HepG2 (cell line): ENCODE data around the gene TRIM54. TPM values are rescaled to one million over a fixed set of nuclear protein-coding genes. Genes with fewer than 3 reads are reported as not detected.

Experiments used
- ARID4A ChIP-seq: sonication (generic); formaldehyde crosslinking; IDR thresholded peaks from 2 replicates; pipeline ENCODE4 v1.5.0; 2020; ENCODE audit warnings: mild to moderate bottlenecking, missing genetic modification reagents, borderline replicate concordance
- ATF7-NPFF ChIP-seq: sonication (generic); formaldehyde crosslinking; IDR thresholded peaks from 2 replicates; pipeline ENCODE4 v1.8.1; 2023; ENCODE audit warnings: mild to moderate bottlenecking, low read depth, missing genetic modification reagents, moderate library complexity
- ELF1 ChIP-seq: sonication (generic); formaldehyde crosslinking; IDR thresholded peaks from 2 replicates; pipeline ENCODE4 v1.4.0; 2020; ENCODE audit warnings: missing genetic modification reagents
- GABPB1 ChIP-seq: IDR thresholded peaks from 2 replicates; pipeline ENCODE4 v1.6.1; 2016; ENCODE audit warnings: mild to moderate bottlenecking, missing genetic modification reagents, moderate library complexity, missing compliant biosample characterization
- KDM5A ChIP-seq: fragments of 200-600 bp; sonication (generic); IDR thresholded peaks from 2 replicates; pipeline ENCODE4 v1.7.0; 2018; ENCODE audit warnings: antibody characterized with exemption, mild to moderate bottlenecking, low read length, borderline replicate concordance
- KDM6A ChIP-seq: IDR thresholded peaks from 2 replicates; pipeline ENCODE4 v1.6.1; 2016; ENCODE audit warnings: low read depth
- MAX ChIP-seq: IDR thresholded peaks from 2 replicates; pipeline ENCODE4 v1.6.1; 2012; ENCODE audit warnings: inconsistent platforms
- MXI1 ChIP-seq: IDR thresholded peaks from 3 replicates; pipeline ENCODE4 v1.6.1; 2012; ENCODE audit warnings: low read depth, low read length, inconsistent platforms, borderline replicate concordance
- NFYC ChIP-seq: IDR thresholded peaks from 2 replicates; pipeline ENCODE4 v1.6.1; 2016; ENCODE audit warnings: missing genetic modification reagents, missing compliant biosample characterization
- PAX8 ChIP-seq: sonication (generic); formaldehyde crosslinking; IDR thresholded peaks from 2 replicates; pipeline ENCODE4 v1.8.0; 2022; ENCODE audit warnings: mild to moderate bottlenecking, missing genetic modification reagents, borderline replicate concordance
- YY1 ChIP-seq: IDR thresholded peaks from 2 replicates; pipeline ENCODE4 v1.6.1; 2011; ENCODE audit warnings: low read length, low read depth, moderate library complexity, mild to moderate bottlenecking; ENCODE audit not compliant: insufficient read depth, insufficient replicate concordance
- ZBTB42 ChIP-seq: sonication (generic); formaldehyde crosslinking; IDR thresholded peaks from 2 replicates; pipeline ENCODE4 v1.5.0; 2020; ENCODE audit warnings: mild to moderate bottlenecking, missing genetic modification reagents
- ZBTB7A ChIP-seq: sonication (generic); formaldehyde crosslinking; IDR thresholded peaks from 2 replicates; pipeline ENCODE4 v1.8.0; 2022; ENCODE audit warnings: mild to moderate bottlenecking, missing genetic modification reagents
- ZFP62 ChIP-seq: sonication (generic); formaldehyde crosslinking; IDR thresholded peaks from 2 replicates; pipeline ENCODE4 v1.4.0; 2020; ENCODE audit warnings: missing genetic modification reagents
- ZNF160 ChIP-seq: sonication (generic); formaldehyde crosslinking; IDR thresholded peaks from 2 replicates; pipeline ENCODE4 v1.8.0; 2022; ENCODE audit warnings: mild to moderate bottlenecking, inconsistent platforms, missing genetic modification reagents
- ZNF337 ChIP-seq: sonication (generic); formaldehyde crosslinking; IDR thresholded peaks from 2 replicates; pipeline ENCODE4 v1.5.1; 2020; ENCODE audit warnings: missing genetic modification reagents, low read depth, mild to moderate bottlenecking, borderline replicate concordance
- ZNF343 ChIP-seq: sonication (generic); formaldehyde crosslinking; IDR thresholded peaks from 2 replicates; pipeline ENCODE4 v1.4.0; 2020; ENCODE audit warnings: mild to moderate bottlenecking, missing genetic modification reagents
- ZNF781 ChIP-seq: sonication (generic); formaldehyde crosslinking; IDR thresholded peaks from 2 replicates; pipeline ENCODE4 v1.5.1; 2020; ENCODE audit warnings: borderline replicate concordance, mild to moderate bottlenecking, missing genetic modification reagents; ENCODE audit errors: not compliant biosample characterization
- polyA plus RNA-seq, 8 experiments: library from polyadenylated mRNA; depleted of rRNA in 3 of 8; stranded (reverse) in 7 of 8; unstranded in 1 of 8; fragments of >200 nt; fragmentation: Illumina TruSeq in 4 of 8; extraction: Trizol in 4 of 8; gene quantifications; 2 replicates each; pipeline versions ENCODE4 v1.2.1 to v1.2.3, GENCODE V29; 2011 to 2016; ENCODE audit warnings: low read depth in 4 of 8, missing spikeins in 1 of 8, mixed read lengths in 1 of 8; ENCODE audit not compliant: insufficient read depth in 1 of 8
- total RNA-seq, 5 experiments: library from RNA; depleted of rRNA; stranded (reverse); fragments of >200 nt; fragmentation: Illumina TruSeq; extraction: Trizol; gene quantifications; 2 replicates each; pipeline ENCODE4 v1.2.3, GENCODE V29; 2016; ENCODE audit warnings: low read depth in 1 of 5
- TF ChIP-seq, protein P1 (sequence below): sonication (generic); formaldehyde crosslinking; IDR thresholded peaks from 2 replicates; pipeline ENCODE4 v1.8.0; 2022; ENCODE audit warnings: missing genetic modification reagents, mild to moderate bottlenecking, inconsistent platforms, borderline replicate concordance
- TF ChIP-seq, protein P2 (sequence below): sonication (generic); formaldehyde crosslinking; IDR thresholded peaks from 2 replicates; pipeline ENCODE4 v1.8.0; 2022; ENCODE audit warnings: missing genetic modification reagents, low read depth, mild to moderate bottlenecking, borderline replicate concordance
- TF ChIP-seq, protein P3 (sequence below): sonication (generic); formaldehyde crosslinking; IDR thresholded peaks from 2 replicates; pipeline ENCODE4 v1.5.0; 2020; ENCODE audit warnings: missing genetic modification reagents

The TRIM54 gene
- total and polyA plus RNA-seq, 2 of the 13 experiments (the other 11 are each of a cell fraction or from before 2014, with no cell fraction given): 0.07 to 0.13 TPM

- no peak for TF ChIP-seq ZFP62 (CRISPR knock-in tag)
- peak; percentile 80; the same call in 1 of the 2 replicates for TF ChIP-seq ZNF337
- peak; percentile 77 for TF ChIP-seq YY1
- peak; percentile 65 for TF ChIP-seq KDM6A (CRISPR knock-in tag)
- TF ChIP-seq ZBTB42 (CRISPR knock-in tag): no peak
- TF ChIP-seq PAX8 (CRISPR knock-in tag): no peak
- TF ChIP-seq, protein P1, sequence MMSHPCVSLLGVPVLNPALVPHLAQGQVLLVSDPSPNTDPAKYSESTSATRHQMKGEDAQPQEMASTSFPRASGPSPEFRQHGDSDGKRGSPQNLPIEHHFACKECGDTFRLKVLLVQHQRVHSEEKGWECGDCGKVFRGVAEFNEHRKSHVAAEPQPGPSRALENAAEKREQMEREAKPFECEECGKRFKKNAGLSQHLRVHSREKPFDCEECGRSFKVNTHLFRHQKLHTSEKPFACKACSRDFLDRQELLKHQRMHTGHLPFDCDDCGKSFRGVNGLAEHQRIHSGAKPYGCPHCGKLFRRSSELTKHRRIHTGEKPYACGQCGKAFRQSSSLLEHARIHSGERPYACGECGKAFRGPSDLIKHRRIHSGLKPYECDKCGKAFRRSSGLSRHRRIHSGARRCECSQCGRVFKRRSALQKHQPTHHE (CRISPR knock-in tag): no peak
- peak; percentile 62; the same call in 1 of the 2 replicates for TF ChIP-seq ATF7-NPFF
- peak; percentile 67 for TF ChIP-seq MAX
- 0 out of 2 replicates have a peak, but pooled peaks have one; percentile 33 for TF ChIP-seq ZNF160 (CRISPR knock-in tag)
- TF ChIP-seq ZBTB7A: no peak
- no peak for TF ChIP-seq ZNF343 (CRISPR knock-in tag)
- TF ChIP-seq, protein P2, sequence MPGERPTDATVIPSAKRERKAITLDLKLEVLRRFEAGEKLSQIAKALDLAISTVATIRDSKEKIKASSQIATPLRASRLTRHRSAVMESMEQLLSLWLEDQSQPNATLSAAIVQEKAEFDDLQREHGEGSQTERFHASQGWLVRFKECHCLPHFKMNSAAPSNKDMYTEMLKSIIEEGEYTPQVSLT (CRISPR knock-in tag): no peak
- peak; percentile 32; the same call in 1 of the 2 replicates for TF ChIP-seq NFYC (CRISPR knock-in tag)
- TF ChIP-seq ELF1 (CRISPR knock-in tag): peak; percentile 60
- peak; percentile 60 for TF ChIP-seq GABPB1
- TF ChIP-seq, protein P3, sequence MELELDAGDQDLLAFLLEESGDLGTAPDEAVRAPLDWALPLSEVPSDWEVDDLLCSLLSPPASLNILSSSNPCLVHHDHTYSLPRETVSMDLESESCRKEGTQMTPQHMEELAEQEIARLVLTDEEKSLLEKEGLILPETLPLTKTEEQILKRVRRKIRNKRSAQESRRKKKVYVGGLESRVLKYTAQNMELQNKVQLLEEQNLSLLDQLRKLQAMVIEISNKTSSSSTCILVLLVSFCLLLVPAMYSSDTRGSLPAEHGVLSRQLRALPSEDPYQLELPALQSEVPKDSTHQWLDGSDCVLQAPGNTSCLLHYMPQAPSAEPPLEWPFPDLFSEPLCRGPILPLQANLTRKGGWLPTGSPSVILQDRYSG: no peak
- TF ChIP-seq ARID4A (CRISPR knock-in tag): peak; percentile 87; the same call in 1 of the 2 replicates
- TF ChIP-seq KDM5A: no peak
- TF ChIP-seq ZNF781 (CRISPR knock-in tag): no peak
- peak; percentile 97; the same call in 2 of the 3 replicates for TF ChIP-seq MXI1
Measured at GRCh38 chr2:27320958-27321543, 38.8 kb downstream of the TRIM54 start (continued).
